Loucy (cell line): ENCODE results near the gene TDRD9.

Experiments
- H2AFZ ChIP-seq: fragments of 200-600 bp; sonication (generic); 2 replicates; pipeline ENCODE4 v1.6.0; 2016; ENCODE audit warnings: antibody characterized with exemption, mild to moderate bottlenecking, low read length, moderate library complexity
- H3F3A ChIP-seq: fragments of 200-600 bp; 2 replicates; pipeline ENCODE4 v1.6.0; 2016; ENCODE audit warnings: antibody characterized with exemption, low read depth, mild to moderate bottlenecking
- H3K27me3 ChIP-seq: fragments of 200-600 bp; sonication (generic); 2 replicates; pipeline ENCODE4 v1.6.1; 2014; ENCODE audit warnings: low read length, mild to moderate bottlenecking; ENCODE audit not compliant: insufficient read depth, poor library complexity, severe bottlenecking
- H3K36me3 ChIP-seq: fragments of 200-600 bp; sonication (generic); 2 replicates; pipeline ENCODE4 v1.6.1; 2016; ENCODE audit warnings: low read length; ENCODE audit not compliant: insufficient read depth
- H3K4me1 ChIP-seq: fragments of 200-600 bp; sonication (generic); 2 replicates; pipeline ENCODE4 v1.5.1; 2014; ENCODE audit warnings: low read length, mild to moderate bottlenecking; ENCODE audit not compliant: insufficient read depth, poor library complexity, severe bottlenecking
- H3K4me2 ChIP-seq: fragments of 200-600 bp; sonication (generic); 2 replicates; pipeline ENCODE4 v1.6.0; 2014; ENCODE audit warnings: antibody characterized with exemption, low read length, low read depth, mild to moderate bottlenecking; ENCODE audit not compliant: poor library complexity, severe bottlenecking
- H3K4me3 ChIP-seq: fragments of 200-600 bp; sonication (generic); 2 replicates; pipeline ENCODE4 v1.5.1; 2014; ENCODE audit warnings: low read length, mild to moderate bottlenecking, mixed read lengths; ENCODE audit not compliant: poor library complexity, severe bottlenecking
- H3K79me2 ChIP-seq: fragments of 200-600 bp; sonication (generic); 2 replicates; pipeline ENCODE4 v1.6.1; 2014; ENCODE audit warnings: low read length; ENCODE audit not compliant: insufficient read depth
- H3K9ac ChIP-seq: fragments of 200-600 bp; sonication (generic); 2 replicates; pipeline ENCODE4 v1.6.0; 2014; ENCODE audit warnings: mild to moderate bottlenecking, low read depth, low read length, moderate library complexity; ENCODE audit not compliant: poor library complexity, severe bottlenecking
- H3K9me2 ChIP-seq: fragments of 200-600 bp; sonication (generic); replicated peaks from 2 replicates; pipeline ENCODE4 v1.6.1; 2016; ENCODE audit warnings: low read depth, low read length, mixed read lengths
- H3K9me3 ChIP-seq: fragments of 200-600 bp; sonication (generic); 2 replicates; pipeline ENCODE4 v1.6.1; 2014; ENCODE audit warnings: mild to moderate bottlenecking, antibody characterized with exemption, low read length, low read depth; ENCODE audit not compliant: insufficient read depth
- H4K20me1 ChIP-seq: fragments of 200-600 bp; sonication (generic); 2 replicates; pipeline ENCODE4 v1.6.0; 2014; ENCODE audit warnings: antibody characterized with exemption, low read length, mild to moderate bottlenecking; ENCODE audit not compliant: insufficient read depth, poor library complexity, severe bottlenecking
- EZH2phosphoT487 ChIP-seq: fragments of 200-600 bp; IDR thresholded peaks from 2 replicates; pipeline ENCODE4 v1.6.1; 2018; ENCODE audit warnings: antibody characterized with exemption, mild to moderate bottlenecking, moderate library complexity, borderline replicate concordance
- TF ChIP-seq, protein P1 (sequence below): fragments of 200-600 bp; sonication (generic); conservative IDR thresholded peaks from 2 replicates; pipeline ENCODE4 v1.5.1; 2014; ENCODE audit warnings: mild to moderate bottlenecking, antibody characterized with exemption, low read length

The TDRD9 gene

DNA sequence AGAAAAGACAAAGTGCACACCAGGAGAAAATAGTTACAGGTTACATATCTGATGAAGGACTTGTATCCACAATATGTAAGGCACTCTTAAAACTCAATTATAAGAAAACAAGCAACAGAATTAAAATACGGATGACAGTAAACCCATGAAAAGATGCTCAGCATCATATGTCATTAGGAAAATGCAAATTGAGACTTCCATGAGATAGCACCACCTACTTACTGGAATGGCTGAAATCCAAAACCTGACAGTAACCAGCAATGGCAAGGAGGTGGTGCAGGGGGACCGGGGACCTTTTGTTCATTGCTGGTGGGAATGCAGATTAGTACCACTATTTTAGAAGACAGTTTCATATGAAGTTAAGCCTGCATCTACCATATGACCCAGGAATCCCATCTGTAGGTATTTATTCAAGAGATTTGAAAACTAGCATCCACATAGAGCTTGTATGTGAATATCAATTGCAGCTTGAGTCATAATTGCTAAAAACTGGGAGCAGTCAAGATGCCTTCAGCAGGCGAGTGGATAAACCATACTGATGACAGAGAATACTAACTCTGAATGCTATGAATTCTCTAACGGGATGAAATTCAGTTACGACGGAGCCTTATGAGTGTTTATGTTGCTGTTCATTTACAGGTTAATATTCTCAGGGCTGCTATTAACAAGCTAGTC lies 113.3 kb downstream of the TDRD9 start:
- no peaks in the 10 kb centered on the region for H3F3A ChIP-seq
- H4K20me1 ChIP-seq = no peaks in the 10 kb centered on the region
- no peaks in the 10 kb centered on the region for H3K9me2 ChIP-seq
- no peak overlapping the region for H2AFZ ChIP-seq
- no peak overlapping the region for H3K4me3 ChIP-seq
- no peak overlapping the region for H3K4me2 ChIP-seq
- no peak overlapping the region for H3K9ac ChIP-seq
- H3K27me3 ChIP-seq = no peaks in the 10 kb centered on the region
- H3K79me2 ChIP-seq = no peaks in the 10 kb centered on the region
- H3K9me3 ChIP-seq = no peaks in the 10 kb centered on the region
- no peak for TF ChIP-seq EZH2phosphoT487
- TF ChIP-seq, protein P1, sequence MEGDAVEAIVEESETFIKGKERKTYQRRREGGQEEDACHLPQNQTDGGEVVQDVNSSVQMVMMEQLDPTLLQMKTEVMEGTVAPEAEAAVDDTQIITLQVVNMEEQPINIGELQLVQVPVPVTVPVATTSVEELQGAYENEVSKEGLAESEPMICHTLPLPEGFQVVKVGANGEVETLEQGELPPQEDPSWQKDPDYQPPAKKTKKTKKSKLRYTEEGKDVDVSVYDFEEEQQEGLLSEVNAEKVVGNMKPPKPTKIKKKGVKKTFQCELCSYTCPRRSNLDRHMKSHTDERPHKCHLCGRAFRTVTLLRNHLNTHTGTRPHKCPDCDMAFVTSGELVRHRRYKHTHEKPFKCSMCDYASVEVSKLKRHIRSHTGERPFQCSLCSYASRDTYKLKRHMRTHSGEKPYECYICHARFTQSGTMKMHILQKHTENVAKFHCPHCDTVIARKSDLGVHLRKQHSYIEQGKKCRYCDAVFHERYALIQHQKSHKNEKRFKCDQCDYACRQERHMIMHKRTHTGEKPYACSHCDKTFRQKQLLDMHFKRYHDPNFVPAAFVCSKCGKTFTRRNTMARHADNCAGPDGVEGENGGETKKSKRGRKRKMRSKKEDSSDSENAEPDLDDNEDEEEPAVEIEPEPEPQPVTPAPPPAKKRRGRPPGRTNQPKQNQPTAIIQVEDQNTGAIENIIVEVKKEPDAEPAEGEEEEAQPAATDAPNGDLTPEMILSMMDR = no peak
- H3K36me3 ChIP-seq = no peaks in the 10 kb centered on the region
- H3K4me1 ChIP-seq = no peaks in the 10 kb centered on the region

DNA sequence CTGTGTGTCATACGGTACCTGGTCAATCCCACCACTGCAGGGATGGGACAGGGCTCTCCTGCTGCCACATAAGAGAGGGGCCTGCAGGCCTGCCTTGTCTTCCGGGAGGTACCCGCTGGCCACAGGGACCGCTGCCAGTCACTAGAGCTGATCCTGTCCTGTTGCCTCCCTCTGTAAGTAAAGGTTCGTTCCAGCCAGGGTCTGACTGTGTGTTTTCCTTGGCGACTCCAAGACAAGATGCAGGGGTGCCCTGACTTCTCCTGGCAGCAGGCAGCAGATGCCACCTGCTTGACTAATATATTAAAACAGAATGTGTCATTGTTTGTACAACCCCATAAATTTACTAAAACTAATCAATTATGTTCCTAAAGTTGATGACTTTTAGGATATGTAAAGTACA lies 115.8 kb downstream of the TDRD9 start:
- no peaks in the 10 kb centered on the region for H3K27me3 ChIP-seq
- H3K9me2 ChIP-seq = no peaks in the 10 kb centered on the region
- H3K4me1 ChIP-seq = peaks cover 7% of the 10 kb centered on the region
- no peak overlapping the region for H3K4me2 ChIP-seq
- no peaks in the 10 kb centered on the region for H3K79me2 ChIP-seq
- no peak overlapping the region for H3K4me3 ChIP-seq
- no peaks in the 10 kb centered on the region for H3K36me3 ChIP-seq
- no peaks in the 10 kb centered on the region for H3K9me3 ChIP-seq
- no peaks in the 10 kb centered on the region for H3F3A ChIP-seq
- no peak overlapping the region for H3K9ac ChIP-seq
- H2AFZ ChIP-seq = no peak overlapping the region
- H4K20me1 ChIP-seq = no peaks in the 10 kb centered on the region
- TF ChIP-seq EZH2phosphoT487 = no peak
- TF ChIP-seq, protein P1 = no peak

DNA sequence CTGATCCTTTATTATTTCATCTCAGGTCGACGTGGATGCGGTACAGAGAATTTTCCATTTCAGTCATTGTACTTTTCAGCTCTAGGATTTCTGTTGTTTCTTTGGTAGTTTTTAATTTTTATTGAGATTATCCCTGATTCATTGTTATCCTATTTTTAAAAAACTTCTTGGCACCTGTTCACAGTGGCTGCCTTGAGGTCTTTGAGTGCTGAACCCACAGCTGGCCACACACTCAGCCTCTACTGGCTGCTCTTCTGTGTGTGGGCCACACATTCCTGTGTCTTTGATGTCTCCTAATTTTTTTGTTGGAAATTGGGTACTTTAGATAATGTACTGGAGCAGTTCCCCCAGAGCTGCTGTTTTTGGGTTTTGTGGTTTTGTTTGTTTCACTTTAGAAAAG lies 119.5 kb downstream of the TDRD9 start:
- no peaks in the 10 kb centered on the region for H3K9me2 ChIP-seq
- no peak overlapping the region for H2AFZ ChIP-seq
- H3K4me2 ChIP-seq = no peak overlapping the region
- H3K36me3 ChIP-seq = no peaks in the 10 kb centered on the region
- TF ChIP-seq, protein P1 = no peak
- TF ChIP-seq EZH2phosphoT487 = no peak
- no peaks in the 10 kb centered on the region for H3K79me2 ChIP-seq
- H3K9ac ChIP-seq = no peak overlapping the region
- no peaks in the 10 kb centered on the region for H4K20me1 ChIP-seq
- no peak overlapping the region for H3K4me3 ChIP-seq
- no peaks in the 10 kb centered on the region for H3K27me3 ChIP-seq
- no peaks in the 10 kb centered on the region for H3K9me3 ChIP-seq
- peaks cover 7% of the 10 kb centered on the region for H3K4me1 ChIP-seq
- no peaks in the 10 kb centered on the region for H3F3A ChIP-seq
